HG03175 (cell line): Measurements from ENCODE around the gene PLAAT5.
"Not testable (repeated sequence)": the region's sequence is repeated elsewhere in the genome, so short reads cannot be mapped to it uniquely, and the experiment has no call there.

ENCODE experiments used
- ATAC-seq: cut with Tn5 transposase; IDR thresholded peaks from one replicate; pipeline ENCODE4 v1.9.1; 2021; ENCODE audit warnings: mild to moderate bottlenecking, moderate library complexity; ENCODE audit not compliant: unreplicated experiment

PLAAT5 gene

GRCh38 chr11:63488789-63489188 is 2.2 kb downstream of the PLAAT5 start:
- ATAC-seq = no peak

GRCh38 chr11:63485777-63486176 is 5.2 kb downstream of the PLAAT5 start:
- ATAC-seq = no peak

GRCh38 chr11:63480039-63480438 is 10.9 kb downstream of the PLAAT5 start:
- ATAC-seq = no peak

- ATAC-seq = no peak
Observed at GRCh38 chr11:63478896-63479295, 12.1 kb downstream of the PLAAT5 start.

- ATAC-seq = no peak
Observed at GRCh38 chr11:63476618-63477017, 14.3 kb downstream of the PLAAT5 start.

GRCh38 chr11:63472372-63472771 is 18.6 kb downstream of the PLAAT5 start:
- no peak for ATAC-seq

- no peak for ATAC-seq
Observed at GRCh38 chr11:63470311-63470710, 20.7 kb downstream of the PLAAT5 start.

GRCh38 chr11:63462137-63462536 is 28.8 kb downstream of the PLAAT5 start:
- no peak for ATAC-seq

- ATAC-seq = no peak
Observed at GRCh38 chr11:63459586-63459985, 31.4 kb downstream of the PLAAT5 start.

GRCh38 chr11:63448646-63449045 is 42.3 kb downstream of the PLAAT5 start:
- ATAC-seq = no peak

- ATAC-seq = no peak
Observed at GRCh38 chr11:63445720-63446119, 45.2 kb downstream of the PLAAT5 start.

- no peak for ATAC-seq
Observed at GRCh38 chr11:63445118-63445517, 45.8 kb downstream of the PLAAT5 start.

- no peak for ATAC-seq
Observed at GRCh38 chr11:63444160-63444559, 46.8 kb downstream of the PLAAT5 start.

- ATAC-seq = no peak
Observed at GRCh38 chr11:63443714-63444113, 47.3 kb downstream of the PLAAT5 start.

- not testable (repeated sequence) for ATAC-seq
Observed at GRCh38 chr11:63435831-63436230, 55.1 kb downstream of the PLAAT5 start.

GRCh38 chr11:63435351-63435750 is 55.6 kb downstream of the PLAAT5 start:
- not testable (repeated sequence) for ATAC-seq

GRCh38 chr11:63430731-63431130 is 60.2 kb downstream of the PLAAT5 start:
- not testable (repeated sequence) for ATAC-seq

GRCh38 chr11:63427971-63428508 is 62.9 kb downstream of the PLAAT5 start:
- no peak for ATAC-seq

GRCh38 chr11:63417174-63417852 is 73.7 kb downstream of the PLAAT5 start:
- ATAC-seq = no peak
